Measurements from ENCODE around the gene SUPT3H. TPM values are rescaled to one million over a fixed set of nuclear protein-coding genes. Genes with fewer than 3 reads are reported as not detected.

Gene SUPT3H
- total RNA-seq, 1 donor from 2014 or later, result 63.6 TPM

GRCh38 chr6:44974511-44974910 lies 403.2 kb downstream of the SUPT3H start:
- DNase-seq (ENCODE audit: low spot score in 2 of 2) (no peak), FAIRE-seq (no peak)

DNA sequence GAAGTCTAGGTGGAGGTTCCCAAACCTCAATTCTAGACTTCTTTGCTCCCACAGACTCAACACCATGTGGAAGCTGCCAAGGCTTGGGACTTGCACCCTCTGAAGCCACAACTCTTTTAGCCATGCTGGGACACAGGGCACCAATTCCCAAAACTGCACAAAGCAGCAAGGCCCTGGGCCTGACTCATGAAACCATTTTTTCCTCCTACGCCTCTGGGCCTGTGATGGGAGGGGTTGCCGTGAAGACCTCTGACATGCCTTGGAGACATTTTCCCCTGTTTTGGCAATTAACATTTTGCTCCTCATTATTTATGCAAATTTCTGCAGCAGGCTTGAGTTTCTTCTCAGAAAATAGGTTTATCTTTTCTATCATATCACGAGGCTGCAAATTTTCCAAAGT lies 405.0 kb downstream of the SUPT3H start:
- DNase-seq (ENCODE audit: low spot score in 2 of 2) (no peak), FAIRE-seq (no peak)

GRCh38 chr6:44969446-44970185 lies 408.1 kb downstream of the SUPT3H start:
- no peak for DNase-seq (ENCODE audit: low spot score in 2 of 2)
- peak; percentile 56 for FAIRE-seq

DNA sequence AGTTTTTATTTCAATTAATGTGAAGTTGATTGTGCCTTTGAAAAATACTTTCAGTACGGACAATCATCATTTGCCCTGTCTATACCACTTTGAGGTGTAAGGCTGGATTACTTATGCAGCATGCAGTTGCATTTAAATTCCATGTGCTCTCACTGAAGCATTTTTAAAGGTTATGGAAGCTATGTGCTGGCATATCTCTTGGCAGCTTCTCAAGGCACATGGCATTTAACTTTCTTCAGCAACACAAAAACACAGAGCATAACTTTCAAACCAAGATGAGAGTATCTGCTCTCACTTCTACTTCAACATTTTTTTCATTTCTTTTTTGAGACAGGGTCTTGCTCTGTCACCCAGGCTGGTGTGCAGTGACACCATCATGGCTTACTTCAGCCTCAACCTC lies 410.3 kb downstream of the SUPT3H start:
- FAIRE-seq, result no peak
- DNase-seq (ENCODE audit: low spot score in 2 of 2), result no peak

DNA sequence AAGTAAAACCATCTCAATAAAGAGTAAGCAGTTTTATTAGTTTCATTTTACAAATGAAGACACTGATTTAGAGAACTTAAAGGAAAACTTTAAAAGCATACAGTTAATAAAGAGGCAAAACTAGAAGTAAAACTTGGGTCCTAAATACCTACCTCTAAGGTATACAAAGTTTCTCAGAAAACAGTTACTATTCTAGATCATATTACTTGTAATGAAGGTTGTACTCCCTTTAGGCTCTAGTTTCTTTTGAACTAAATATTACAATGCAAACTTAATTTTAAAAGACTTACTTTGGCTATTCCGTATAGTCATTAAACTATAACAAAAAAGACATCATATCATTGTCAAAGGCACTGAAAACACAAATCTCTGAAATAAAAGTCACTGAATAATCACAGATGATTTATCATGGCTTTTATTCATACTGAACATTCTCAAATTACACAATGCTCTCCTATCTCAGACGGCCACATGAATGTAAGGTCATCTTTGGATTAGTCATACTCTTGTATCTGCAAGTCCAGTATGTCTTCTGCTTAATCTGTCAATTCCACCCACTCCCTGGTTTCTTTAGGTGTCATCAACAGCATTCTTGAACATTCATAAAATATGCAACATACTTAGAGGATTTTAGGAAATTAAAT lies 411.2 kb downstream of the SUPT3H start:
- FAIRE-seq (no peak), DNase-seq (ENCODE audit: low spot score in 2 of 2) (no peak)

GRCh38 chr6:44965708-44966107 lies 412.0 kb downstream of the SUPT3H start:
- DNase-seq (ENCODE audit: low spot score in 2 of 2), result no peak
- FAIRE-seq, result no peak

DNA sequence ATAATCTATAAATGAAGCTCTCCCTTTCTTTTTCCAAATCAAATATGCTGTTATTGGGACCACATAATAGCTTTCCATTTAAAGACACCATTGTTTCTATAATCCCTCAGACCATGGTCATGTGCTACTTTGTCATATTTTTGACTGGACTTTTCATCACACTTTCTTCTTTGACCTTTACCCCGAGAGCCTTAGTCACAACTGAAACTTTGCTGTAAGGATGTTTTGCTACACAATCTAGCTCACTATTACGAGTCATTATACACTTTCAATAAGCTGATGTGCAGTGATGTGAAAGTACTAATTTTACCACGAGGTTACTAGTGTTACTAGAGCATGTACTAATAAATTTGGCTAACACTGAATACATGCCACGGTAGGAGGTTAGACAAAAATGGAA lies 416.8 kb downstream of the SUPT3H start:
- FAIRE-seq (no peak), DNase-seq (ENCODE audit: low spot score in 2 of 2) (no peak)

DNA sequence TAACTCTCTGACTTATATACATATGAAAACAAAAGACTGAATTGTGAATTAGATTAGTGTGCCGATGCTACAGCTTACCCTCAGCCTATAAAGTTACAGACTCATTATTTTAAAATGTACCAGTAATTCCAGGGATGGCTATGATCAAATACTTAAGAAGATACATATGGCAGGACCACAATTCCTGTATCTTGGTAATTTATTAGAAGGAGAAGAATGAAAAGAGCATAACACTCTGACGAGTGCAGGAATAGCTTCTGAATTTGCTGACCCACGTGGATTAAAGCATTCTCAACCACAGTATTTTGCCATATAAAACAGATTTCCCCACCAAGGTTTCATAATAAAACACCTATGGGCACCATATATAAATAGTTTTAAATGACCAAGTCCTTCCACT lies 418.1 kb downstream of the SUPT3H start:
- FAIRE-seq (no peak), DNase-seq (ENCODE audit: low spot score in 2 of 2) (no peak)

- DNase-seq (ENCODE audit: low spot score in 2 of 2), result no peak
- no peak for FAIRE-seq
Observed at GRCh38 chr6:44957156-44957555, 420.6 kb downstream of the SUPT3H start.

- DNase-seq (ENCODE audit: low spot score in 2 of 2), result no peak
- FAIRE-seq, result no peak
Observed at GRCh38 chr6:44956396-44956795, 421.3 kb downstream of the SUPT3H start.

- no peak for FAIRE-seq
- DNase-seq (ENCODE audit: low spot score in 2 of 2), result no peak
Observed at GRCh38 chr6:44955145-44955544, 422.6 kb downstream of the SUPT3H start.

DNA sequence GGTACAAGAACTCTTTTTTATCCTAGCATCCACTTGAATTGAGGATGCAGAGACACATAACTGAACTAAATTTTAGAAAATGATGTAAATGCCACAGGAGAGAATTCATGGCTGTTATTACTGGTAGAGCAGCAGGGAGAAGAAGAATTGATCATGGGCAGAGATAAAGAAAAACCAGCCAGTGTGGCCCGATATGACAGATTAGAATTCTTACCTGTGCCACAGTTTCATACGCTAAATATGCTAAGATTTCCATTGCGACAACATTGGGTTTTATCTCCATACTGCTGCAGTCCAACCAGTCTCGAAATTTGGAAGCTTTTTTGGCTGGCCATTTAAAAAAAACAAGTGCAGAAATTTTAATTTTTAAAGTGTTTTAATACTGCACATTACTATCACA lies 423.5 kb downstream of the SUPT3H start:
- no peak for DNase-seq (ENCODE audit: low spot score in 2 of 2)
- FAIRE-seq, result no peak

GRCh38 chr6:44951253-44951747 lies 426.4 kb downstream of the SUPT3H start:
- DNase-seq (ENCODE audit: low spot score in 2 of 2), result no peak
- no peak for FAIRE-seq

- FAIRE-seq (no peak), DNase-seq (ENCODE audit: low spot score in 2 of 2) (no peak)
Observed at GRCh38 chr6:44949596-44950201, 428.0 kb downstream of the SUPT3H start.

DNA sequence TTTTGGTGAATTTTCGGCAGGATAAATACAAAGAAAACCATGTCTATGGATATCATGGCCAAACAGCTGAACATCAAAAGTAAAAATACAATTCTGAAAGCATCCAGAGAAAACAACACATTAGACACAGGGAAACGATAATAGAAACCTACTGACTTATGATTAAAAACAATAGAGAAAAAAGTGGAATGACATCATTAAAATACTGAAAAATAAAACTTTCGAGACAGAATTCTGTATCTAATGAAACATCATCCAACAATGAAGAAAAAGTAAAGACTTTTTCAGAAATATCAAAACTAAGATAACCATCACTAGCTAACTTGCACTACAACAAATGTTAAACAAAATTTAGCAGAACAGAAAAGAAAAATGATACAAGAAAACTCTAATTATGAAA lies 434.2 kb downstream of the SUPT3H start:
- FAIRE-seq, result no peak
- no peak for DNase-seq (ENCODE audit: low spot score in 2 of 2)

DNA sequence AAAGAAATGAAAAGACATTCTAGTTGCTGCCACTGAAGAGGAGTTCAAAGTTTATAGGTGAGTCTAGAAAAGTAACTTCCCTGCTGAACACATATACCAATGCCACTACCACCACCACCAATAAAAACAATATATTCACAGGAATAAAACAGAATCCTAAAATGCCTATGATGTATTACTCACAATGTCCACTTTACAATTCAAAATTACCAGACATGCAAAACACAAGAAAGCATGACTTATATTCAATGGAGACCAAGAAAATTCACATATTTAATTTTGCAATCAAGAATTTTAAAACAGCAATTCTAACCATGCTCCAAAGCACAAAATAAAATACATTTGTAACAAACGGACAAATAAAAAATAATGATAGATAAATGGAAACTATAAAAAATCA lies 434.9 kb downstream of the SUPT3H start:
- DNase-seq (ENCODE audit: low spot score in 2 of 2) (no peak), FAIRE-seq (peak; percentile 84)

DNA sequence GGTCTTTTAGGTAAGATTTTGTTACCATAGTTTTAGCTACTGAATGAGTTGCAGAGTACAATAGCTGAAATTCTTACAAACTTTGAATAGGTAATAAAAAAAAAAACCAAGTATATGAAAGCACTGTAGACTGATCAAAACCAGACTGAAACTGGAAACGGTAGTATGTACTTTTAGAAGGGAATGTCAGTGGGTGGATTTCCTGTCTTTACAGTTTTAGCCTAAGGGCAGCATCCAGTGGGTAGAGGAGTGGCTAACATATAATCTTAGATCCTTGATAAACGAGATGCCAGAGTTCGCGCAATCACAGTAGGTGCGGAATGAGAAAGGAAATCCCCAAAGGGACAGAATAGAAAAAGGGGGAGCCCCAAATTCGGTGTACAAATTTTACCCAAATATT lies 435.5 kb downstream of the SUPT3H start:
- DNase-seq (ENCODE audit: low spot score in 2 of 2) (no peak), FAIRE-seq (no peak)

GRCh38 chr6:44940367-44940766 lies 437.4 kb downstream of the SUPT3H start:
- DNase-seq (ENCODE audit: low spot score in 2 of 2) (no peak), FAIRE-seq (no peak)

- FAIRE-seq, result no peak
- DNase-seq (ENCODE audit: low spot score in 2 of 2), result no peak
Observed at GRCh38 chr6:44935693-44936300, 441.9 kb downstream of the SUPT3H start.

GRCh38 chr6:44933108-44933507 lies 444.6 kb downstream of the SUPT3H start:
- no peak for DNase-seq (ENCODE audit: low spot score in 2 of 2)
- no peak for FAIRE-seq

DNA sequence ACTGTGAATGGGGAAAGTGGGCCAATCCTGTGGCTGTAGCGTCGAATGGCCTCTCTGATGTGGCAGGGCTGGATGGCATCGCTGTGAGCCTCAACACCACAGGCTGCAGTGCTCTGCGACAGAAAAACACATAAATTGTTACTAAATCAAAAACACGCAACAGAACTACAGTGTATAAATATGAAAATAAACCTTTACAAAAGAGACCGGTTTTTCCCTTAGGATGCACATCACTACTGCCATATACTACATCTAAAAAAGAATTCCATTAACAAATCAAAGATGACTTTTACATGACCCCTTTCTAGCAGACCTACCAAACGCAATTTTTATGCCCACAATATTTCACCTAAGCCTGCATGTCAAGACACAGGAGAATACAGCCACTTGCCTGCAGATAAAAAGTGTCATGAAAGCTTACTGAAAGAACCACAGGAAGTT lies 445.1 kb downstream of the SUPT3H start:
- no peak for FAIRE-seq
- DNase-seq (ENCODE audit: low spot score in 2 of 2), result no peak

Measured in frontal cortex (tissue), 4 donors.